T-helper 2 cell treated with Interferon-gamma antibody and Interleukin-4, amounts not matched to agents 100 ng/mL and 5 ng/mL, for 36 hours (primary cell): ENCODE measurements around the gene MYLK4. TPM values are rescaled to one million over a fixed set of nuclear protein-coding genes. Genes with fewer than 3 reads are reported as not detected.

Experiments used
- intact Hi-C: fragments of 100-400 bp; cut with micrococcal nuclease; formaldehyde crosslinking; loops from one replicate; pipeline ENCODE4 v1.15.1; 2023
- total RNA-seq: library from RNA; stranded (reverse); gene quantifications from 2 replicates; pipeline ENCODE4 v1.2.3, GENCODE V29; 2022

MYLK4 gene
- total RNA-seq, 1 donor from 2014 or later, result 0.30 TPM

DNA sequence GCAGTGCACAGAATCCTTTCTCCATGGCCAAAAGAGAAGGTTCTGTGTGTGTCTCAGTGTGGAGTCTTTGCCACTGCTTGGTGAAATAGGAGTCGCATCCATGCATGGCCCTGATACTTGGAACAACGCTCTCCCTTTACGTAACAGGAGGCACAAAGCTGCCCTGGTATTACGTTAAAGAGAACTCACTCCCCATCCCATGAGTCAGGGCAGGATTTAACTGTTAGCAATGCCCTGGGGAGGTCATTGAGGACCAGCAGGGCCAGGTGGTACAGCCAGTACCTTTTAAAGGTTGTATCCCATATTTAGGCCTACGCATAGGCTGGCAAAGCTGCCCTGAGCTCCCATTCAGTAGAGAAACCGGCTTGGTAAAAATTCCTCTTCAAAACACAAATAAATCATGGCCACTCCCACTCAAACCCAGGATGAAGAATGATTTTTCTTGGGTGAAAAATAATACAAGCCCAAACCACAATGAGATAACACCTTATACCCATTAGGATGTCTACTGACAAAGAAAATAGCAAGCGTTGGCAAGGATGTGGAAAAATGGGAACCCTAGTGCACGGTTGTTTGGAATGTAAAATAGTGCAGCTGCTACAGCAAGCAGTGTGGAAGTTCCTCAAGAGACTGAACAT is 37.1 kb downstream of the MYLK4 start:
- intact Hi-C loops, result no loop called here

DNA sequence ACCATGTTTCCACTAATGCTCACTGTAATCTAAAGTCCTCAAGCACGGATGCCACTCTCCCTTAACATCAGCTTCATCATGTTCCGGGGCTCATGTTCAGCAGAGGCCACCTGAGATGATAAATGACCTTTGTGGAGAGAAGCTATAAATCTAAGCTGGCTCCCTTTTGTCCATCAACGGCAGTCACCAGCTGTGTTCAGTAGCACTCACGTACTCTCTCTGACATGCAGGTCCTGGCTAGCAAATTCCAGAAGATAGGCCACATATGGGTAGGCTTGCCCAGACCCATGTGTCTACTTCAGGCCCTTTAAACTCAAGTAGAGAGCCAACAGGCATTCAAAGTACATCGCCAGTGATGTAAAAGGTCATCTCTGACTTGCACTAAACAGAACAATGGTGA is 38.6 kb downstream of the MYLK4 start:
- intact Hi-C loops, result no loop called here

DNA sequence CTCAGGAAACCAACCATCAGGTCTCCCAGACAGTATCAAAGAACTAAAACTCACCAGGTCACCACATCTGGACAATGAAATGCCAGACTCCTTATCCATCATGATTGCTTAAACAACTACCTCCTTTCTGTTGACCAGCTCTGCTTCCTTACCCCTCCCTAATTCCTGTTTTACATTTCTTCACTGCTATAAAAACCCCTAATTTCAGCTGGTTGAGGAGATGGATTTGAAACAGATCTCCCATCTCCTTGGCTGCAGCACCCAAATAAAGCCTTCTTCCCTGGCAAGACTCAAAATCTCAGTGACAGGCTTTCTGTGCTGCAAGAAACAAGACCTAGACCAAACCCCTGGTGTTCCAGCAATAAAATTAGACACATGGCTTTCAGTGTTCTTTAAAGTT is 40.3 kb downstream of the MYLK4 start:
- intact Hi-C loops, result no loop called here

DNA sequence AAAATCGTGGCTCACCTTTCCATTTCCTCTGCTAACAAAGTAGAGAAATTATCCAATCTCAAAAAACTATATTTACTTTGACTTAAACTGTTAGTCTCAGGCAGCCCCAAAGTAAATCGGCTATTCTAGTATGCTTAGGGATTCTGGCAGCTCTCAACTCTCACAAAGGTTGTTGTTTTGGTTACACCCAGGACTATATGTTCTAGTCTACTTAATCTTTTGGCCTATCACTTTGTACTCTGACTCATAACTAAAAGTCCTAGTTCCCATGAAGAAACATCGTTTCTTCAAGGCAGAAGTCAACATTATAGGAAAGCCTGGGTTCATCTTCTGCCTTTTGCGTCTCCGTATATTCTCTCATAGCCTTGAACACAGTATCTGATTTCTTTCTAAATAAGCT is 42.3 kb downstream of the MYLK4 start:
- intact Hi-C loops, result no loop called here

DNA sequence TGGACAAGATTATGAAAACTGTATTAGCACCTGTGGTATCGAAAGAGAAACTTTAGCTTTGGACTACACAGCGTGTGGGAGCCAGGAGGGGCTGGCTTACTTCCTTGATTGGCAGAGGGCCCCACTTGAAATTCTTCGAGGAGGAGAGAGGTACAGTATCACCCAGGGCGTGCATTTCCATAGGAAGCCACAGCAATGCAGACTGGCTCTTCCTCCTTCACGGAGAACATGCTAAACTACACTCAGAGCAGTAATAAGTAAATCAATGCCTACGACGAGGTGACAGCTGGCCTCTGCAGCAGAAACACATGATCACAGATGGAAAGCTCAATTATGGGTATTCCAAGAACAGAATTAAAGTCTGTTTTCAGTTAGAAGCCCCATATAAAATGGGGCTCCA is 44.2 kb downstream of the MYLK4 start:
- intact Hi-C loops, result no loop called here

DNA sequence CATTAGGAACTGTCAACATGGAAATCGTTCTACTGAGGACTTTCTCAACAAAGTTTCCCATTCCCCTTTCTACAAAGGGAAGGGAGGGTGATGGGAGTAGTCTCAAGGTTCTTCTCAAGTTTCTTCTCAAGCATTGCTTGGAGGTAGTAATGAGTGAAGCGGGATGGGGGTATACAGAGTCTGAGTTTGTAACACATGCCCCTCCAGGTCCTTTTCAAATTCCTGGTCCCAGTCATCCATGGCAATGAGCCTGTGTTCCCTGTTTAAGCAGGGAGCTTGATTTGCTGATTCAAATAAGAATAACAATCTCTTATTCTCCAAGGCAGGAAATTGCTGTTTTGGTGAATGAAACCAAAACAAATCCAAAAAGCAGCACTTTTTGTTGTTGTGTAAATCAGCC is 45.5 kb downstream of the MYLK4 start:
- intact Hi-C loops, result no loop called here

DNA sequence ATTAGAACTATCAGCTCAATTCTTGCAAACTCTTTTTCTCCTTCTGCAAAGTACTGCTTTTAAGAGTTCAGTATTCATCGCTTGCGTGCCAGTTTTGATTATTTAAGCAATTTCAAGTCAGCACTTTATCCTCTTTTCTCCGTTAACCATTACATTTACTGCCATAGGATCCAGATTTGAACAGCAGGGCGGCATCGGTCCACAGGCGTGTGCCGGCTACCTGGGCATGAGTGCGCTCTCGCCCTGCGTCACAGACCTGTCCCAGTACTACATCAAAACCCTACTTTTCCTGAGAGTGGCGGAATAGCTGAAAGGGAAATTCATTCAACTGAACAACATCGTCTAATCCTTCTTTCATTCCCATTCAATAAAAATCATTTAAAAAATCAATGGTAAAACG is 53.4 kb downstream of the MYLK4 start:
- intact Hi-C loops, result no loop called here

DNA sequence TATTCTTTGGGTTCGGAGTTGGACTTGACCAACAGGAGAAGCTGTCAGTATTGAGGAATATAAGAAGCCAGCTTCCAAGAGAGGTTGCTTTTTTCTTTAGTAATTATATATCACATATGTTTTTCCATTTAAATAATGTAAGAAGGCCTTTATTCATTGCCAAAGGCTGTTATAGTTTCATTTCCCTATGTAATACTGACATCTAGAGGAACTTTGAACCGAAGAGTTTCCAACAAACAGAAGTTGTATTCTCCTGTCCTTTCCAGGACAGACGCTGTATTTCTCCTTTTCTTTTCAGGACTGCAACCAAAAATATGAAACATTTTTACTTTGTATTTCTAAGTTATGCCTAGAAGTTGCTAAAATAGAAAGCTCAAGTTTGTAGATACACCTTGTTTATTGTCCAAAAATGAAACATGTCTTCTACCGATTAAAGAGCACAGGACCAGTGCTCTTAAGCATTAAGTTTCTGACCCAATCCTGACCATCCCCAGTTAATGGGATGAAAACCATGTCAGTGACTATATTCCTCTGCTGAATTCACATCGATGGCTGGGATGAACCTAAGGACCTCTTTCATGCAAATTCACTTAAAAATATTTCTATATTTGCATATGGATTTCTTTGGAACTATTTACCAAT is 55.1 kb downstream of the MYLK4 start:
- intact Hi-C loops, result no loop called here

DNA sequence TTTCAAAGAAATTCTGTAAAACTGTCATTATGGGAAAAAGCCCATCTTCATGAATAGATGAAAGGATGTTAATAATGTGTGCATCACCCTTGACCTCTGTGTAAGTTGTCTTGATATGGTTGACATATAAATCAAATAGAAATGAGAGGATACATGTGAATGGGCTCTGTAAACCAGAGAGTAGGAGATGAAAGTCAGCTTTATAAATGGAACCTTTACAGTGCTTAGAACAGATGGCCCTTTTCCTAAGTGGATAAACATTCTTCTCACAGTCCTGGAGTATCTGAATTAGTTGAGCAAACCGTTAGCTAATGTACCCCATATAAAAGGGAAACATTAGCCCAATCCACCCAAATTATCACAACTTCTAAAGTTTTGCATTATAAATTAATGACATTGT is 57.5 kb downstream of the MYLK4 start:
- intact Hi-C loops, result no loop called here

DNA sequence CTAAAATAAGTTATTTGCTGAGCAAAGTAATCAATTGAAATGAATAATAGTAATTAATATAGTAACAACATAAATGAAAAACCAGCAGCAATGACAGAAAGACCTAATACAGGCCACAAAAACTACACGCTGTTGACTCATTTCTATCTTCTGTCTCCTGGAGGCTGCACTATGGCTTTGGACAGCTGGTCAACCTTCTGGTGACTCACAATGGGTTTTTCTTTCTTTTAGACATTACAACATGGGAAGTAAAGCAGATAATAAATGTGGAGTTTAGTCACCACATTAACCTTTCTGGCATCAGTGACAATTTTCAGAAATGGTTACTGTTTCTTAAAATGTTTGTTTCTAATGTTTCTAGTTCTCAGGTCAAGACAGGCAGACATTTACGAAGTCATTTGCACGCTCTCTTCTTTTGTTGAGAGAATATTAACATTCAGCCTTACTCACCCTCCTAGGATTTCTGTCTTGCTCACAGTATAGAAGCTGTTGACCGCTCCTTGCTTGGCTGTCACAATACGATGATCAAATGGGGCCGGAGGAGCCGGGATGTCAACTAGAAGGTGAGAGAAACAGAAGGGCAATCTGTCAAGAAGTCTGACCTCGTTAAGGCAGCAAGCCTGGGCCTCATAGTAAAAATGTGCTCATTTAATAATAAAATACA is 62.2 kb downstream of the MYLK4 start:
- intact Hi-C loops, result no loop called here

DNA sequence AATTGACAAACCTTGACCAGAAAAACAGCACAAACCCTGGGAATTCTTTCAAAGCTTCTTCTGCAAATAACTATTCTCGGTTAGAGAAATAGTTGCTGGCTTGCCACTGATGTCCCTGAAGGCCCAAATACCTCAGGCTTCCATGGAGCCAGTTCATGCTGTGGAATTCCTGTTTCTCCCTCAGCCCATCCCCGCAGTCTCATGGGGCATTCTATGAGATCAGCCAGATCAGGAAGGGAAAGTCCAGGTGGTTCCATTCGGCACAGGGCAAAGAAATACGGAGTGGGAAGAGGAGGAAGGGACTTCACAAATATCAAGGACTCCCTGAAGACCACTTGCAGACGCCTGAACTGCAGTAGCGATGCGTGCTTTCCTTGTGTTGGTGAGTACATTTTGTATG is 63.3 kb downstream of the MYLK4 start:
- intact Hi-C loops, result no loop called here

DNA sequence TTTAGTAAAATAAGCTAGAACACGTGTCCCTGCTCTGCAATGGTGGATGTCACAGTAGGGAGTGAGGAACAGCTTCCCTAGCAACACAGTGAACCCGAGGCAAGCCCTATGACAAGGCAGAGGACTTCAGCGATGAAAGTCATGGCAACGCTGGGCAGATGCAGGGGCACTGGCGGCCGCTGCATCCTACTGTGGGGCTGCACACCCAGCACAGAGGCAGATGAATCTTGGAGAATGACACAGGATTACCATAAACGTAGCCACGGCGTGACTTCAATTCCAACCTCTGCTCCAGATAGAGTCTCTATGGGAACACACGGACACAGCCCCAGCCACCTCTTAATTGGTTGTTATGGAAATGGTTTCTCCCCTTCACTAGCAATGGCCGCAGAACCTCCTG is 64.2 kb downstream of the MYLK4 start:
- intact Hi-C loops, result no loop called here

DNA sequence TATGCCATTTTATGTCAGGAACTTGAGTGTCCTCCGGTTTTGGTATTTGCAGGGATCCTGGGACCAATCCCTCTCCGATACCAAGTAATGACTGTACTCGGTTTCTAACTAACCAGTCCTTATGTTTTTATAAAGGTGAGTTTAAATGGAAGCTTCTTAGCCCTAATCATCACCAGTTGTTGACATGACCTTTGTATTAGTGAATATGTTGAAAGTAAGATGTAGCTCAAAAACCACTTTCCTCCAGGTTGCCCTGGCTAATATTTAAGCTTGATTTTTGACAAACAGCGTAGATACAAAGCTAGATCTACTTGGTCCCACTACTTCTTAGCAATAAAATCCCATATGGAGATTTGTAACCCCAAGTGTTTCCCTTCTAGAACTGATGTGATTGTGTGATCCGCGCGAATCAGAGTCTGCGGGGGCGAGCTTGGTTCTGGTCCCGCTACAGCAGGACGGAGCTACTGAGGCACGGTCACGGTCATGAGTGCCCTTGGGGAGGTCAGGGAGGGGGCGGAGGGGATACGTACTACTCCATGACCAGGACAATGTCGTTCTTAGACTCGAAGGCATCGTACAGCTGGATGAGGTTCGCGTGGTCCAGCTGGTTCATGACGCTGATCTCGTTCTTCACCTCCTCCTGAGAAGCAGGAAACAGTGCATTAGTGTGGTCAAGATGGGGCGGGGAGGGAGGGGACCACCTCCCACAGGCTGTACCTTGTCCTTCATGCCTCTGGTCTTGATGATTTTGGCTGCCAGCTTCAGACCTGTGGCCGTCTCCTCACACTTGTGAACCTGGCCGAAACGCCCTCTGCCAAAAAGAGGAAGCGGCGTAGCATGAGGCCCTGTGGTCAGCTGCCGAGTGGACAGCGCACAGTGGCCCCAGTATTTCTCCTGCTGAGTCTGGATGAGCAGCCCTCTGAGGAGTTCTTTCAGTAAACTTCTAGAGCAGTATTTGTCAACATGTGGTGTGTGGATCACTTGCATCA is 65.7 kb downstream of the MYLK4 start:
- intact Hi-C loops, result no loop called here

DNA sequence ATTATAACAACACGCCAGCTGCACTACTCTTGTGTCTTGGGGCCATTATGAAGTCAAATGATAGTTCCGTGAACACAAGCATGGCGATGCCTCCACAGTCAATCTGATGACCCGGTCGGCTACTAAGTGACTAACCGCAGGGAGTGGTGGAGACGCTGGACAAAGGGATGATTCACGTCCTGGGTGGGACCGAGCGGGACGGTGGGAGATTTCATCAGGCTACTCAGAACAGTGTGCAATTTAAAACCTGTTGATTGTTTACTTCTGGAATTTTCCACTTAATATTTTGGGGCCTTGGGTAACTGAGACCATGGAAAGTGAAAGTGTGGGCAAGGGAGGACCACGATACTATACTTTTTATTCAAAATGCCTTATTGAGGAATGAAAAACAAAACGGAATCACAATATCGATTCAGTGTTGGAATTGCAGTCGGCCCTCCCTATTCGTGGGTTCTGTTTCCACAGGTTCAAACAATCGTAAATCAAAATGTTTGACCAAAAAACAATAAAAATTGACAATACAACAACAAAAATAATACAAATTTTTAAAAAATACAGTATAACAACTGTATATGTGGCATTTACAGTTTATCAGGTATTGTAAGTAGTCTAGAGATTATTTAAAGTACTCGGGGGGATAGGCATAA is 66.5 kb downstream of the MYLK4 start:
- intact Hi-C loops, result no loop called here

DNA sequence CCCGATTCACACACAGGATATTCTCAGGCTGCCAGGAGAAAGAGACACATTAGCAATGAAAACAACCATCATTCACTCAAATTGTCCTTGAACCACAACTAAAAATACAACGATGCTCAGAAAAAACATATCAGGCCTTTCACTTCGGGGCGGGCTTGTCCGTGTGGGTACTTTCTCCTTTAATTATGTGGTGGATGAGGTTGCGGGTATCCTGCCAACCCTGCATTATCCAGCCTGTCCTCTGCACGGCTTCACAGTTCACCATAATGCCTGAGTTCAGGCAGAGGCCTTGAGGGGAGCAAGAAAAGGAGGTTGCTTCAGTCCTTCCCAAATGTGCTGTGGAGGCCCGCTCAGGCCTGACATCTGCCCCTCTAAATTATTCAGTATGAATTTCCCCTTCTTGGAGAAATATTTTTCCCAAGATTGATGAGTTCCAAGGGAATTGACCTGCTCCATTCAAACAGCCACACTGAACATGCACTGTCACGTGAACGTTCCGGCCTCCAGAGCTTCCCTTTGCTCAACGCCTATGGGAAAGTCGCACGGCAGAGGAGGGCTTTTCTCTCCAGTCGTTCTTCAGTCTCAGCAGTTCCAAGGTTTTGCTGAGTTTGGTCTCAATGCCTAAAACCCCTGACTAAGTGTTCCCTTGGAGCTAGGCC is 70.3 kb downstream of the MYLK4 start:
- intact Hi-C loops, result no loop called here

DNA sequence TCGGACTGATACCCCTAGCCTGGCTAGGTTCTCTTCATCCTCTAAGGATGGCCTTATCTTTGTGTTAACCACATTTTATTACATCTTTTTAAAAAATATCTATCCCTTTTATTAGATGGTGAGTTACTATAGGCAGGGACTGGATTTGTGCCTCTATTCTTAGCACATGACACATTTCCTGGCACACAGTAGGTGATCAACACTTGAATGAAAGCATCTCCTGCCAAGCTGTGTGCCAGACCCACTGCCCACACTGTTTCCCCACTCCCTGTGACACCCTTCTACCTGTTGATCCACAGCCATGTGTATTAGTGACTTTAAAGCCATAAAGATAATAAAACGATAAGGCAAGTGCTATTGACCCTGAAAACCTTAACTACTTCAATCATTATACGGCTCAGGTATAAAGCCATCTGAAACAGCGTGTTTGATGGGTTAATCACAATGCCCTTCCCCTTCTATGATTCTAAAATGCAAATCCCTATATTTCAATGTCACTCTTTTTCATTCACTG is 73.6 kb downstream of the MYLK4 start:
- intact Hi-C loops, result no loop called here

DNA sequence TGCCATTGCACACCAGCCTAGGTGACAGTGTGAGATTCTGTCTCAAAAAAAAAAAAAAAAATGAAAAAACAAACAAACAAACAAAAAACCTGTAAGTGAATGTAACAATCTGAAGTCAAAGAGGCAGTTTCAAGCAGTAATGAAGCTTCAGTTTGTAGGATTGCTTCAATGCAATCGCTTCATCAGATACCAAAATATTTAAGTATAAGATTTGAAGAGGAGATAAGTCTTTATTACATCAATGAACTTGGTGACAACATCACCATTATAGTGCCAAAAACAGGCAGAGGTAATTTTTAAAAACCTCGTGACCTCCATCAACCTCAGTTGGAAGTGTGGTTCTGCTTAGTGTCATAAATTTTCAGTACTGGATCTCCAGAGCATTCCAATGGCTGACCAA is 74.7 kb downstream of the MYLK4 start:
- intact Hi-C loops, result no loop called here

DNA sequence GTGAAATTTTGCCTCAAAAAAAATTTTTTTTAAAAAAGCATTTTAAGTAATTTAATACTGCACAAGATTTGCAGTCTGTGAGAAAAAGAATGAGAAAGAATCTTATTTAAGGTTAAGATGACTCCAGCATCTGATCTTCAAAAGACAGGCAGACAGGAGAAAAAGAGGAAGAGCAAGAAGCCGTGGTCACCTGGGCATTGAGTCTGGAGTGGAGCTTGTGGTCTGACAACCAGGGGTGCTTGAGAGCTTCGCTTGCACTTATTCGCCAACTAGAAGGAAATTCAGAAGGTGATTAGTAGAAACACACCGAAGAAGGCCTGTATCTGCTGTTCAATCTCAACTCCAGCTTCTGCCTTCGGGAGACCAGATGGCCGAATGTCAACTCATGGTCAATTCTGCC is 75.9 kb downstream of the MYLK4 start:
- intact Hi-C loops, result no loop called here

DNA sequence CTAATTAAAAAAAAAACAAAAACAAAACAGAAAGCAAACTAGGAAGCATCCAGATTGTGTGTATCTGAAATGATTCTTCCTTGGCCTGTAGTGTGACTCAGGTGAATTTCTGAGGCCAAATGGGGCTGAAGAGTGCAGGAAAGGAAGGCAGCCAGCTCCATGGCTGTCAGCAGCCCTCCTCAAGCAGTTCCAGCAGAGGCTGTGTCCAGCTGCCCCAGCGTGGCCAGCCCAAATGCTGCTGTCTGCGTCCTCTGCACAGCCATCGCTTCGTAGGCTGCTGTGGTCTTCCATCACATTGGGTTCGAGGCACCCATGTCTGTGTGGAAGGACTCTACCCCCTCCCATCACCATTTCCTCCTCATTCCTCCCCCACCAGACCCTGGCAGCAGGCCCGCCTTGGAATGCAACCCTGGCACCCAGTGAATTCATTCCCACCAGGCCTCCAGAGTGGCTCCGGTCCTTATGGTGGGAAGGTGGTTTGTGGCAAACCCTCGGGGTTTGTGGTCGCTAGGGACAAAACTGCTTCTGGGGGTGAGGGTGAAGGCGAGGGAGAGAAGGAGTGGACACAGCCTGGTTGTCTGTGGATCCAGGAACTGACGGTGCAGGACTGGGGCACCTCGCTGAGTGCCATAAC is 81.5 kb downstream of the MYLK4 start:
- intact Hi-C loops, result no loop called here

DNA sequence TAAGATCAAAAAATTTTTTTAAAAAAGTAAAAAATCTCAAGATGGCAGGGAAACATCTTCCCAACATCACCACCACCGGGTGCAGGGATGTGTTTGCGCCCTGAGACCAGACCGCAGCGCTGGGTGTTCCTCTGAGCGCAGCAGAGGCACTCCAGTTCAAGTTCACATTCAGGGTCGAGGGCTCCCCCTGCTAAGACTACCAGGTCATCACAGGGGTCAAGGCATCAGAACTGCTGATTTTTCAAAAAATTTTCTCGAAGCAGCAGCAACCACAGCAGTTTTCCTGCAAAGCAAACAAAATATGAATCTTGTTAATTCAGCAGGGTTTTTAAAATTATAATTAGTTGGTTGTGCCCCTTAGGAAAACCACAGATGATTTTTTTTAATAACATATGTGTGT is 83.1 kb downstream of the MYLK4 start:
- intact Hi-C loops, result no loop called here
